Pulmonary artery endothelial cell (primary cell): Measurements from ENCODE around the gene LETM1. TPM values are rescaled to one million over a fixed set of nuclear protein-coding genes. Genes with fewer than 3 reads are reported as not detected.
A peak's percentile ranks its signal among the peaks of the same experiment; 100 is the strongest.

Experiments
- DNase-seq: peaks from one replicate; pipeline ENCODE4 v3.0.0-alpha.2; 2011; ENCODE audit warnings: low read depth, low spot score
- total RNA-seq: library from RNA; depleted of rRNA; stranded (reverse); fragments of >200 nt; gene quantifications from 2 replicates; pipeline ENCODE4 v1.2.3, GENCODE V29; 2014

The LETM1 gene
- 117 and 140 TPM in 2 replicates for total RNA-seq

GRCh38 chr4:1856071-1856942 is at the start of gene LETM1:
TSS of gene LETM1 (minus strand) at chr4:1856156. CDS start at chr4:1855950, 206 bp downstream.
- DNase-seq: peak; percentile 80

GRCh38 chr4:1904042-1904441 is 48.1 kb upstream of the LETM1 start:
- no peak for DNase-seq

- DNase-seq: no peak
Measured at GRCh38 chr4:1903035-1903434, 47.1 kb upstream of the LETM1 start.

GRCh38 chr4:1902243-1902642 is 46.3 kb upstream of the LETM1 start:
- DNase-seq: no peak

GRCh38 chr4:1901127-1901526 is 45.2 kb upstream of the LETM1 start:
- no peak for DNase-seq

GRCh38 chr4:1900624-1901023 is 44.7 kb upstream of the LETM1 start:
- DNase-seq: no peak

- DNase-seq: no peak
Measured at GRCh38 chr4:1900087-1900433, 44.1 kb upstream of the LETM1 start.

- peak; percentile 24 for DNase-seq
Measured at GRCh38 chr4:1899149-1900086, 43.5 kb upstream of the LETM1 start.

- no peak for DNase-seq
Measured at GRCh38 chr4:1898681-1899080, 42.7 kb upstream of the LETM1 start.

- DNase-seq: no peak
Measured at GRCh38 chr4:1898007-1898406, 42.1 kb upstream of the LETM1 start.

GRCh38 chr4:1896658-1896991 is 40.7 kb upstream of the LETM1 start:
- DNase-seq: no peak

- DNase-seq: no peak
Measured at GRCh38 chr4:1895971-1896657, 40.2 kb upstream of the LETM1 start.

GRCh38 chr4:1890979-1891570 is 35.1 kb upstream of the LETM1 start:
- DNase-seq: no peak

GRCh38 chr4:1887052-1887451 is 31.1 kb upstream of the LETM1 start:
- DNase-seq: no peak

- no peak for DNase-seq
Measured at GRCh38 chr4:1885414-1885813, 29.5 kb upstream of the LETM1 start.

- DNase-seq: no peak
Measured at GRCh38 chr4:1883583-1883982, 27.6 kb upstream of the LETM1 start.

- no peak for DNase-seq
Measured at GRCh38 chr4:1882850-1883271, 26.9 kb upstream of the LETM1 start.

- no peak for DNase-seq
Measured at GRCh38 chr4:1880332-1880731, 24.4 kb upstream of the LETM1 start.

GRCh38 chr4:1879485-1879884 is 23.5 kb upstream of the LETM1 start:
- DNase-seq: no peak

- no peak for DNase-seq
Measured at GRCh38 chr4:1874201-1874600, 18.2 kb upstream of the LETM1 start.

GRCh38 chr4:1873776-1874175 is 17.8 kb upstream of the LETM1 start:
- DNase-seq: no peak
